MM.1S (cell line): ENCODE data around the gene TOR1A.

Experiments
- EZH2 ChIP-seq: fragments of 300-600 bp; sonication (generic); optimal IDR thresholded peaks from 2 replicates; pipeline ENCODE3; 2017; ENCODE audit warnings: low read depth, mild to moderate bottlenecking, antibody characterized with exemption, low read length, mixed read lengths
- EZH2phosphoT487 ChIP-seq: fragments of 300-600 bp; sonication (generic); IDR thresholded peaks from 2 replicates; pipeline ENCODE4 v1.6.1; 2018; ENCODE audit warnings: antibody characterized with exemption, low read length
- TF ChIP-seq, protein P1 (sequence below): fragments of 300-600 bp; sonication (generic); IDR thresholded peaks from 2 replicates; pipeline ENCODE4 v1.5.1; 2016; ENCODE audit warnings: antibody characterized with exemption, low read length, mixed read lengths

- TF ChIP-seq, protein P1, sequence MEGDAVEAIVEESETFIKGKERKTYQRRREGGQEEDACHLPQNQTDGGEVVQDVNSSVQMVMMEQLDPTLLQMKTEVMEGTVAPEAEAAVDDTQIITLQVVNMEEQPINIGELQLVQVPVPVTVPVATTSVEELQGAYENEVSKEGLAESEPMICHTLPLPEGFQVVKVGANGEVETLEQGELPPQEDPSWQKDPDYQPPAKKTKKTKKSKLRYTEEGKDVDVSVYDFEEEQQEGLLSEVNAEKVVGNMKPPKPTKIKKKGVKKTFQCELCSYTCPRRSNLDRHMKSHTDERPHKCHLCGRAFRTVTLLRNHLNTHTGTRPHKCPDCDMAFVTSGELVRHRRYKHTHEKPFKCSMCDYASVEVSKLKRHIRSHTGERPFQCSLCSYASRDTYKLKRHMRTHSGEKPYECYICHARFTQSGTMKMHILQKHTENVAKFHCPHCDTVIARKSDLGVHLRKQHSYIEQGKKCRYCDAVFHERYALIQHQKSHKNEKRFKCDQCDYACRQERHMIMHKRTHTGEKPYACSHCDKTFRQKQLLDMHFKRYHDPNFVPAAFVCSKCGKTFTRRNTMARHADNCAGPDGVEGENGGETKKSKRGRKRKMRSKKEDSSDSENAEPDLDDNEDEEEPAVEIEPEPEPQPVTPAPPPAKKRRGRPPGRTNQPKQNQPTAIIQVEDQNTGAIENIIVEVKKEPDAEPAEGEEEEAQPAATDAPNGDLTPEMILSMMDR = no peak
- TF ChIP-seq EZH2 = no peak
- TF ChIP-seq EZH2phosphoT487 = no peak
These were observed 34.4 kb upstream of the TOR1A start for GRCh38 chr9:129858167-129858962.
